ENCODE results near the gene NSMF.
A peak's percentile ranks its signal among the peaks of the same experiment; 100 is the strongest.

Gene NSMF, protein sequence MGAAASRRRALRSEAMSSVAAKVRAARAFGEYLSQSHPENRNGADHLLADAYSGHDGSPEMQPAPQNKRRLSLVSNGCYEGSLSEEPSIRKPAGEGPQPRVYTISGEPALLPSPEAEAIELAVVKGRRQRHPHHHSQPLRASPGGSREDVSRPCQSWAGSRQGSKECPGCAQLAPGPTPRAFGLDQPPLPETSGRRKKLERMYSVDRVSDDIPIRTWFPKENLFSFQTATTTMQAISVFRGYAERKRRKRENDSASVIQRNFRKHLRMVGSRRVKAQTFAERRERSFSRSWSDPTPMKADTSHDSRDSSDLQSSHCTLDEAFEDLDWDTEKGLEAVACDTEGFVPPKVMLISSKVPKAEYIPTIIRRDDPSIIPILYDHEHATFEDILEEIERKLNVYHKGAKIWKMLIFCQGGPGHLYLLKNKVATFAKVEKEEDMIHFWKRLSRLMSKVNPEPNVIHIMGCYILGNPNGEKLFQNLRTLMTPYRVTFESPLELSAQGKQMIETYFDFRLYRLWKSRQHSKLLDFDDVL

DNA sequence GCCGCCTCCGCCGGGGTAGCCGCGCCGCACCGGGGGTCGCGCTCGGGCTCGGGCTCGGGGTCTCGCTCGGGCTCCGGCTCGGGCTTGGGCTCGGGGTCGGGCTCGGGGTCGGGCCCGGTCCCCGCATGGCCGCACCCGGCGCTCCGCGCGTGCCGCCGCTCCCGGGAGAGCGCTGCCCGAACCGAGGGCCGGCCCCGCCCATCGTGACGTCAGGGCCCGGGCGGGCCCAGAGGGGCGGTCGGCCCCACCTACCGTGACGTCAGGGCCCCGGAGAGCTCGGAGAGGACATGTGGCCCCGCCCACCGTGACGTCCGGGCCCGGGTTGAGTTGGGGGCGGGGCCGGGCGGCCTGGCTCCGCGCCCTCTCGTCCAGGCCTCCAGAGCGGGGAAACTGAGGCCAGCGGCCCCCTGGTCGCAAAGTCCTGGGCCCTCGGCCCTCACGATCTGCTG, at the start of gene NSMF:
NSMF (minus strand) TSS at position 183 of the 449 bp plus-strand sequence. CDS start 232 bp downstream, outside the sequence.
- peak; percentile 92 to 96 for DNase-seq (ENCODE audit: low read depth in 1 of 2, low spot score in 1 of 2)

DNA sequence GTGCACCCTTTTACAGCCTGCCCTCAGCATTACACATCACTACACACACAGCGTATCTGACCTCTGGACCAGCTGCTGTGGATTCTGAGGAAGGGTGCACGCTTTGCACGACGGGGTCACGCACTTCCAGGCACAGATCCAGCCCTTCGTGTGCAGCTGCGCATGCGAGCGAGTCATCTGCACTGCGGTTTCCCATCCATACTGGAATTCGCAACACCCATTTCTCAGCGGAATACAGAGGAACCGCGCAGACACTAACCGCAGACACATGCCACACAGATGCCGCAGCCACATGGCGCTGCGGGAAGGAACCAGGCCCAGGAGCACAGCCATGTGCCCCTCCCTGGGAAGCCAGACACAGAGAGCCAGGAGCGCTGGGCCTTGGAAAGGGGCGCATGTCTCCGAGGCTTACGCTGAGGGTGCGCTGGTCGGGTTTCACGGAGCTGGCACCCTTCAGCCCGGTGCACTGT, 47.6 kb upstream of the NSMF start:
- no peak for DNase-seq (ENCODE audit: low read depth in 1 of 2, low spot score in 1 of 2)

GRCh38 chr9:137506274-137506673, 47.1 kb upstream of the NSMF start:
- no peak for DNase-seq (ENCODE audit: low read depth in 1 of 2, low spot score in 1 of 2)

DNA sequence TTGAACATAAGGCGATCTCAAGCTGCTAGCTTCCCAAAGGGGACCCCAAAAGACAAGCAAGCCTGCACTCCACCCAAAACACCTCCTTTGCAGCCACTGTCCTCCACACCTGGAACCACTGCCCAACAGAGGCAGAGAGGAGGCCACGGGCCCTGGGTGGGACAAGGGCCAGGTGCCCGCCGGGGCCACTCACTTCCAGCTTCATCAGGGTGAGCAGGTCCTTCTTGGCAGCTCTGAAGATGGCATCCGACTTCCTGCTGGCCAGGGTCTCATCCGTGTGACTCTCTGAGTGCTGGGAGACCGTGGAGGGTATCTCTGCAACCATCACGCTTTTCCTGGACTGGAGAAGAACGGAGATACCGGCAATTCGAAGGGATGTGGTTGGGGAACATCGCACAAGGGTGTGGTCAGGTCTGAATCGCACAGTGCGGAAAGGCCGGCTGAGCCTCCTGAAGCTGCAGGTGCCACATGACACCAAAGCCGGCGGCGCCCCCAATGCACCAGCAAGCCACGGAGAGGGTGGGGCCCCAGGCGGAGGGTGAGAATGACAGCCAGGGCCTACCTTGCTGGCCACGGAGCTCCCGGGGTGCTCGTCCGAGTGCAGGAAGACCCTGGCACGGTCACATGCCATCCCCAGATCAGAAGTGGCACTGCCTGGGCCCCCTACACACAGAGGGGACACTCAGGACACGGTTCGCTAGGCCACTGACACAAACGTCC, 46.4 kb upstream of the NSMF start:
- DNase-seq (ENCODE audit: low read depth in 1 of 2, low spot score in 1 of 2), result no peak

DNA sequence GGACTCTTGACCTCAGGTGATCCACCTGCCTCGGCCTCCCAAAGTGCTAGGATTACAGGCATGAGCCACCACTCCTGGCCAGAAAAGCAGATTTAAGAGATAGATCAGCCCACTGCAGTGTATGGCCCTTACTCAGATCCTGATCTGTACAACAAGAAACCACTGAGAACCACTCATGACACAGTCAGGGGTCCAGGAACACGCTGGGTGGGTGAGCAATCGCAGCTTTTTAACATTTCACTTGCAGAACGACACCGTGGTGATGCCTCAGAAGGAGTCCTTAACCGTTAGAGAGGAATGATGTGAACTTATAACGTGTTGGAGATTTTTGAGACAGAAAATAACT, 45.3 kb upstream of the NSMF start:
- DNase-seq (ENCODE audit: low read depth in 1 of 2, low spot score in 1 of 2), result no peak

DNA sequence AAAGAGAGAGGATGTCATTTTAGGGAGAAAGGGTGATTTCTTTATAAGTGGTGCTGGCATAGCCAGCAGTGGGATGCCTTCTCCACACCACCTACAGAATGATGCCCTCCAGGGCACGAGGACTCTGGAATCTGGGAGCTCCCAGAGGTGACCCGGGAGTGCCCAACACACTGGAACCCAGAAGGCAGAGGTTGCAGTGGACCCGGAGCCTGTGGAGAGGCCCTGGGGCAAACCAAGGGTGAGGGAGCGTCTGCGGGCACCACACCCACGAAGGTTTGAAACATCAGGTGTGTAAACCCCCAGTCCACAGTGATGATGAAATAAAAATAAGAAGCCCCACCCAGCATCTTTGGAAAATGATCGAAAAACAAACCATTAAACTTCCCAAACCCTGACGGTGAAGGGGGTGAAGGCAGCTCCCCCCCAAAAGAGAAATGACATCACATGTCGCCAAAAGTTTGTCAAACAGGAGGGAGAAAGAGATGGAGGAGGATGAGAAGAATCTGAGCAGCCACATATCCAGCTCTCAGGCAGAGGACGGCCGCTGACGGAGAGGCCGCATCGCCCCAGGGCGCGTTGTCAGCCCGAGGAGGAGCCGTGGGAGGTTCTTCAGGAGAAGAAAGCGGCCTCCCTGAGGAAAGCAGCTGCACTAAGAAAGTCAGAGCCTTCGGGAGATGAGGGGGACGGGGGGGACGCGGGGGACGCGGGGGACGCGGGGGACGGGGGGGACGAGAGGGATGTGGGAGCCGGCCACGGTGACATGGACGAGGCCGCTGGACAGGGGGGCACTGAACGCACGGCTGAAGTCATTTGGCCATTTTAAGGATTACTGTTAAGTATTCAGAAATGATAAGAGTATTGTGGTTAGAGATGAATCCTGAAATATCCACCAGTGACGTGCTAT, 43.1 kb upstream of the NSMF start:
- DNase-seq (ENCODE audit: low read depth in 1 of 2, low spot score in 1 of 2), result no peak

- no peak for DNase-seq (ENCODE audit: low read depth in 1 of 2, low spot score in 1 of 2)
Observed at GRCh38 chr9:137501457-137501856, 42.3 kb upstream of the NSMF start.

GRCh38 chr9:137500666-137501397, 41.7 kb upstream of the NSMF start:
- DNase-seq (ENCODE audit: low read depth in 1 of 2, low spot score in 1 of 2), result no peak

GRCh38 chr9:137499858-137500661, 40.9 kb upstream of the NSMF start:
- no peak for DNase-seq (ENCODE audit: low read depth in 1 of 2, low spot score in 1 of 2)

DNA sequence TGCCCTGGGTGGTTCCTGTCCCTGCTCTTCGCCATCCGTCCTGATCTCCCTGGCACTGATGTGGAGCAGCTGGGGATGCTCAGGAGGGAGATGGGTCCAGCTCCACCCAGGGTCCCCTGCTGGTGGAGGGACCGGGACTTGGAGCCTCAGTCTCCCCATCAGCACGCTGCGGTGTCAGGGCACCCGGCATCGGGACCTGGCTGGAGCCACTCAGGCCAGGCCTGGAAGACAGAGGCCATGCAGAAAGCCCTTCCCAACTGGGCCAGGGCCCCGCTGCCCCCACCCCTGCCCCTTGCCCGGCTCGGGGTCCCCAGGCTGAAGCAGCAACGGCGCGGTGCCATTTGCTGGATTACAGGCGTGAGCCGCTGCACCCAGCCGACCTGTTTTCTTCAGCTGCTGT, 40.3 kb upstream of the NSMF start:
- DNase-seq (ENCODE audit: low read depth in 1 of 2, low spot score in 1 of 2), result no peak

- no peak for DNase-seq (ENCODE audit: low read depth in 1 of 2, low spot score in 1 of 2)
Observed at GRCh38 chr9:137498720-137499150, 39.6 kb upstream of the NSMF start.

DNA sequence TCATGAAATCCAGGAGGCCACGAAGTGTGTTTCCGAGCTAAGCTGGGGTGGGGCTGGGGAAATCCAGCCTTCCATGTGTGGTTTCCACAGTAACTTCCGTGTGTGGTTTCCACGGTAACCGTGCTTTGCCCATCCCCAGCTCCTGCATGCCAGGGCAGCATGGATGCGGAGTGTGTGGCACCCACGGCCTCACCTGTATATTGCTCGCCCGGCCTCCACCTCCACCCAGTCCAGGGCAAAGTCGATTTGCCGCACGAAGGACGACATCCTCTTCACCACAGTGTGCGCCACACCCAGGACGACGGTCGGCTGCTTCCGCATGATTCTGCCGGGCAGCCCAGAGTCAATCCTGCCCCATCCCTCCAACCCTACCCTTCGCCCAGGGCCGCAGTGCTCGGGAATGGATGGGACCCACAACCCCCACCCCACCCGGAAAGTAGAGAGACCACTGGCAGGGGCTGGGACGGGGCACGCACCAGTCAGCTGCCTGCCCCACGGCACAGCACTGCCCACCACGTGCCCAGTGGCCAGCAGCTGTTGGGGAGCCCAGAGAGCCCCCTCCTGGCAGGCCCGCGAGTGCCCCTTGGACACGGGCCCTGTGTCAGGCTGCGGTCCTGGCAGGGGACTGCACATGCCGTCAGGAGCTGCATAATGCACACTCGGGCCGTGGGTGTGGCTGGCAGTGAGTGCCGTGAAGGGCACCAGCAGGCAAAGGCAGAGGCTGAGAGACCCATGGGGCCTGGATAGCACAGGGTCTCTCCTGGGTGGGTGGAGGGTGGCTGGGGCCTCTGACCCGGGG, 39.0 kb upstream of the NSMF start:
- DNase-seq (ENCODE audit: low read depth in 1 of 2, low spot score in 1 of 2), result no peak

DNA sequence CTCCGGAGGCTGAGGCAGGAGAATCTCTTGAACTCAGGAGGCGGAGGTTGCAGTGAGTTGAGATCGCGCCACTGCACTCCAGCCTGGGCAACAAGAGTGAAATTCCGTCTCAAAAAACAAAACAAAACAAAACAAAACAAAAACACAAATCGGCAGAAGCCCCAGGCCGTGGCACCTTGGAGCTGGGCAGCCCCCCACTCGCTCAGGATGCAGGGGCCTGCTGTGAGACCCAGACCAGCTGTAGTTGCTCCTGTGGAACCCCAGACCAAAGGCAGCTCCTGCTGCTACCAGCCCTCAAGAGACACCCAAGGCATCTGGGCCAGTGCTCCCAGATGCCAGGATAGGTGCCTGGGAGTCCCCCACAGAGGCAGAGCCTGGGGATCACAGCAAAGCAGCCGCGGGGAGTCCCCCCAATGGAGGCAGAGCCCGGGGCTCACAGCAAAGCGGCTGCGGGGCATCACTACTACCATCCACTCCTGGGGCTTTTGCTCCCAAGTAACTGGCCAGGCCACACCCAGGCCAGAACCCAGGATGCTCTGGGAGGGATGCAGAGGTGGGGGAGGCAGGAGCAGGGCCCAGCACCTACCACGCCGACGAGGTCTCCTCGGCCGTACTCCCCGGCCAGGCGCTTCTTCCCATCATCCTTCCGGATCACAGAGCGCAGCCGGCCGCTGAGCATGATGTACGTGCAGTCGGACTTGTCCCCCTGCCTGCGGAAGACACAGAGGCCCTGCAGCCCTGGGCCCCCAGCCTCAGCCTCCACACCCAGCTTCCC, 37.7 kb upstream of the NSMF start:
- no peak for DNase-seq (ENCODE audit: low read depth in 1 of 2, low spot score in 1 of 2)

DNA sequence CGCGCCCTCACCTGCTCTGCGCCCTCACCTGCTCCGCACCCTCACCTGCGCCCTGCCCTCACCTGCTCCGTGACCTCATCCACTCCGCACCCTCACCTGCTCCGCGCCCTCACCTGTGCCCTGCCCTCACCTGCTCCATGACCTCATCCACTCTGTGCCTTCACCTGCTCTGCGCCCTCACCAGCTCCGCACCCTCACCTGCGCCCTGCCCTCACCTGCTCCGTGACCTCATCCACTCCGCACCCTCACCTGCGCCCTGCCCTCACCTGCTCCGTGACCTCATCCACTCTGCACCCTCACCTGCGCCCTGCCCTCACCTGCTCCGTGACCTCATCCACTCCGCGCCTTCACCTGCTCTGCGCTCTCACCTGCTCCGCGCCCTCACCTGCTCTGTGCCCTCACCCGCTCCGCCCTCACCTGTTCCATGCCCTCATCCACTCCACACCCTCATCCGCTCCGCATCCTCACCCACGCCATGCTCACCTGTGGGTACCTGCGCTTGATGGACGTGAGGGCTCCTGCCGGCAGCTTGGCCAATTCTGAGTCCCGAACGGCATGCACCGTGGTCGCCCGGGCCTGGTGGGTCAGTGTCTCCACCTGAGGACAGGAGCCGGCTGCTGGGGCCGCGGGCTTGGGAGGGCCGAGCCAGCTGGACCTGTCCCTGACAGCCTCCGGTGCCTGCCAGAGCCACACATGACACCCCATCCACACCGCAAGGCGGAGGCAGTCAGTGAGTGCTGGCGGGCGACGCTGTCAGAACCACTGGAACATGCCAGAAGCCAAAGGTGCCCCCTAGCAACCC, 35.6 kb upstream of the NSMF start:
- DNase-seq (ENCODE audit: low read depth in 1 of 2, low spot score in 1 of 2), result no peak

DNA sequence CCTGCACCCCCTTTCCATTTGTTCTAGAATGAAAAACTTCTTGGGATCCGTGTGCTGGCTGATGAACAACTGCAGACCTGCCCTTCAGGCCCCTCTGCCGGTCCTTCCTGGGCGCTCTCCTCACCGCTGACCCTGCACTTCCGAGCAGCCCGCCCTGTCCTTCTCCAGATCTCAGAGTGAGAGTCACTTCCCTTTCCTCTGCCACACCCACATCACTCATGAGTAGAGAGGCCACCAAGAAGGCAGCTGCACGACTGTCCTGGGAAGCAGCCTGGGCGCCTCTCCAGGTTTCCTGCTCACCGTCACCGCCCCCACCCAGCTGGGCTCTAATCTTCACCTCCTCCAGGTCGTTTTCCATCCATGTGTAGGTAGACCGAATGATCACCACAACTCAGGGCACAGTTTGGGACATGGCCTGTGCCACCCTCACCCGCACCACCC, 35.0 kb upstream of the NSMF start:
- DNase-seq (ENCODE audit: low read depth in 1 of 2, low spot score in 1 of 2), result no peak

DNA sequence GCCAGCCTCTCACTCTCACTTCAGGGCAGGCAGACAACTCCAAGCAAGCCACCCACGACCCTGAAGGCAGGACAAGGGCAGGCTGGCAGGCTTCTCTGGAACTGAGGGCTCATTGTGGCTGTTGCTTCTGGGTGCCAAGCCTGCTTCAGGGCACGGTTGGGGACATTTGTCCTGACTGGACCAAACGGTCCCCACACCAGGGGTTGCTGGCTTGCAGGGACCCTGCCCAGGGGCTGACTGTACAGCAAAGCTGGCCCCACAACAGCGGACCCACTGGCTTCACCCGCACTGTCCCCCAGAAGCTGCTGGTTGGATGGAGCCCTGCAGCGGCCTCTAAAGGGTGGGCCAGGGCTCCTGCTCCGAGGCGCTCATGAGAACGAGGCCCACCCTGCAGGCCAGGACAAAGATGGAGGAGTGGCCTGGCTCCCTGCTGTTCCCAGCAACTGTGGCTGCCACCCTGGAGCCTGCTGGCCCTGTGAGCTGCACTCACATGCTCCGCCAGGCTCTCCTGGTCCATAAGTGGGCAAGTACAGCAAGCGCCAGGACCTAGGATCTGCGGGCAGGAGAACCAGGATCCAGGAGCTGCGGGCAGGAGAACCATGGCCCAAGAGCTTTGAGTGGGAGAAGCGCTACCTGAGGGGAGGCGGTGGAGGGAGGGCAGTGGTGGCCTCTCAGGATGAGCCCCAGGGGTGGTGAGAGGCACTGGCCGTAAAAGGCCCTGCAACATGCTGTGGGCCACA, 34.4 kb upstream of the NSMF start:
- DNase-seq (ENCODE audit: low read depth in 1 of 2, low spot score in 1 of 2), result no peak

Measured in stimulated activated CD4-positive, alpha-beta T cell treated with anti-CD3 and anti-CD28 coated beads, Interleukin-15, amount 100 ng/mL, for 1 hour (primary cell).